ENCODE measurements around the gene SHISA6.

The SHISA6 gene

DNA sequence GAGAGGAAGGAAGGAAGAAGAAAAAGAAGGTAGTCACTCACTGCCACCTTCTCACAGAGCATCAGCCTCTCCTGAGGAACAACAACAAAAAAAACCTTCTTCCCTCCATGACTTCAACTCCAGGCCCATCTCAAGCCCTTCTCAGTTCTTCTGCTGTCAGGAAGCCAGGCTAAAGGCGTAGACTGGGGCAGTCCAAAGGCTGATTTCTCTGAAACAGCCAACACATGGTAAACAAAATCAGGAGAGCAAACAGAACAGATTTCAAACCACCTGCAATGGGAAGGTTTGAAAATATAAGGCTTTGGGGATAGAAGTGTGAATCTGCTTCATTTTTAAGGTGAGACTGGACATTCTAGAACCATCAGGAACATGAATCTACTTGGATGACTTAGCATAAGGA is 200.0 kb downstream of the SHISA6 start:
- H3K4me1 Mint-ChIP-seq = no peaks in the 10 kb centered on the region
- H3K9me3 Mint-ChIP-seq = peaks cover 0 to 6% of the 10 kb centered on the region in 2 donors
- H3K4me3 Mint-ChIP-seq = no peak overlapping the region
- no peak for ATAC-seq (replicated peaks)
- H3K27ac Mint-ChIP-seq = no peak overlapping the region
- H3K27me3 Mint-ChIP-seq = no peaks in the 10 kb centered on the region
- no peaks in the 10 kb centered on the region for H3K36me3 Mint-ChIP-seq
- no peak for DNase-seq

DNA sequence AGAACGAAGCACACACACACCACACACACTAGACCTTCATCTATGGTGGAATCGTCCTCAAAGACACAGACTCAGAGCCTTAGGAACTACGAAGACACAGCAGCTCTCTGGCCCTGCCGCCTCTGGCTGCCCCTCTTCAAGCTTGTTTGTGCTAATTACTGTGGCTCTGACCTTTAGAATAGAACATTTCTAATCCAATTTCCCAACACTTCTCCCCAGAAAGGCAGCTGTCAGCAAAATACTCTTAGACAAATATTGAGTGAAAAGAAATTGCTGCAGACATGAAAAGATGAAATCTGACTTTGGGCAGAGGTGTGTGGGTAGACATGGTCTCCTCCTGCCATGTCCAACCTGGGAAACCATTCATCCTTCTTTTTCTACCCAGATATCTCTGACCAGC is 205.3 kb downstream of the SHISA6 start:
- Mint-ChIP-seq H3K36me3 (no peaks in the 10 kb centered on the region), H3K27ac (no peak overlapping the region), H3K4me3 (no peak overlapping the region), H3K27me3 (no peaks in the 10 kb centered on the region), H3K4me1 (no peaks in the 10 kb centered on the region), H3K9me3 (peaks cover 0 to 10% of the 10 kb centered on the region in 2 donors)
- ATAC-seq (replicated peaks) (no peak), DNase-seq (no peak)

DNA sequence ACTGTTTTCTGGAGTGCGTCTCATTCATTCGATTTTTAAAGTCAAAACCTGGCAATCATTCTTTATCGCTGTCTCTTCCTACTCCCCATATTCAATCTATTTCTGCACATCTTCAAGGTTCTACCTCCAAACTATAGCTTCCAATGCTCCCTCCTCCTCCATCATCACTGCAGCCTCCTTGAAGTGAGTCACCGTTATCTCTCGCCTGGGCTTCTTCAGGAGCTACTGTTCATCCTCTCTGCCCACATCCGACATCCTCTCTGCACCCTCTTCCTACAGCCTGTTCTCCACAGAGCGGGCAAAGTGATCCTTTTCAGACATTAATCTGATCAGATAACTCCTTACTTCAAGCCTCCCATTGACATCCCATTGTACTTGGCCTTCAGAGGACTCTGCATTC is 213.1 kb downstream of the SHISA6 start:
- Mint-ChIP-seq H3K4me1 (no peaks in the 10 kb centered on the region), H3K27me3 (no peaks in the 10 kb centered on the region), H3K36me3 (no peaks in the 10 kb centered on the region), H3K9me3 (peaks cover 8 to 9% of the 10 kb centered on the region in 2 donors), H3K27ac (no peak overlapping the region), H3K4me3 (no peak overlapping the region)
- DNase-seq = no peak
- no peak for ATAC-seq (replicated peaks)

DNA sequence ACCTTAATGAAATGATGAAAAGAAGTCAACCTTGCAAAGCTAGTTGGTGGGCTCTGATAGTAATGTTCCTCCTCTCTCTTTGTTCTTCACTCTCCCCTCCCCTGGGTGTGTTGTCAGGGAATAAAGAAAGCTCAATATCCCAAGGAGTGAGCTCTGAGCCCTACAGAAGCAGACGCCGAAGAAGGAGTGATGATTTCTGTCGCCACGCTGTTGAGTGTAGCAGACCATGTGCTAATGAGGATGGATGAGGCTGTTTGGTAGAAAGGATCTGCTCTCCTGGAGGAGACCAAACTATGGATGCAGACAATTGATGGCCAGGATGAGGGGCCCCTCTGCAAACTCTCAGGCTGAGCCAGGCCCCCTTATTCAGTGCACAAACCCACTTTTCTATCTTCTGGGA is 217.3 kb downstream of the SHISA6 start:
- H3K4me3 Mint-ChIP-seq = no peak overlapping the region
- no peaks in the 10 kb centered on the region for H3K4me1 Mint-ChIP-seq
- no peak overlapping the region for H3K27ac Mint-ChIP-seq
- DNase-seq (no peak), ATAC-seq (replicated peaks) (no peak)
- no peaks in the 10 kb centered on the region for H3K27me3 Mint-ChIP-seq
- H3K9me3 Mint-ChIP-seq = peaks cover 3 to 8% of the 10 kb centered on the region in 2 donors
- no peaks in the 10 kb centered on the region for H3K36me3 Mint-ChIP-seq

DNA sequence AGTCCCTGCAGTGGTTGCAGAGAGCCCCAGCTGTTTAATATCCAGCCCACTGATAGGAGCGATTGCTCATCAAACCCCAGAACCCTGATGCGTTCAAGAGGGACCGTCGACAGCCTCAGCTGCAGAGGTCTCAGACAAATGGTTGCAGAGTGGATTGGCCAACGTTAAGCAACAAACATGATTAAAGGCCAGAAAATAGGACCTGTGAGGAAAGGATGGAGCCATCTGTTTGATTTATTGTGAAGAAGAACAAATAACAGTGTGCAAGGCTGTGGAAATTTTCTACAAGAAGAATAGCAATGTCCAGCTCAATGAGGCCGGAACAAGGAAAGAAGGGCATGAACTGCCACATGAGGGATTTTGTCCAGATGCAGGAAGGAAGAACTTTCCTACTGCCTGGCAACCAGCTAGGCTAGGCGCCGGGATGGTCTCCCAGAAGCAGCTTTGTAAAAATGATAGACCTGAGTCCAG is 218.9 kb downstream of the SHISA6 start:
- H3K4me1 Mint-ChIP-seq = no peaks in the 10 kb centered on the region
- ATAC-seq (replicated peaks) (no peak), DNase-seq (no peak)
- no peak overlapping the region for H3K27ac Mint-ChIP-seq
- no peaks in the 10 kb centered on the region for H3K27me3 Mint-ChIP-seq
- no peaks in the 10 kb centered on the region for H3K36me3 Mint-ChIP-seq
- peaks cover 0 to 4% of the 10 kb centered on the region in 2 donors for H3K9me3 Mint-ChIP-seq
- H3K4me3 Mint-ChIP-seq = no peak overlapping the region

DNA sequence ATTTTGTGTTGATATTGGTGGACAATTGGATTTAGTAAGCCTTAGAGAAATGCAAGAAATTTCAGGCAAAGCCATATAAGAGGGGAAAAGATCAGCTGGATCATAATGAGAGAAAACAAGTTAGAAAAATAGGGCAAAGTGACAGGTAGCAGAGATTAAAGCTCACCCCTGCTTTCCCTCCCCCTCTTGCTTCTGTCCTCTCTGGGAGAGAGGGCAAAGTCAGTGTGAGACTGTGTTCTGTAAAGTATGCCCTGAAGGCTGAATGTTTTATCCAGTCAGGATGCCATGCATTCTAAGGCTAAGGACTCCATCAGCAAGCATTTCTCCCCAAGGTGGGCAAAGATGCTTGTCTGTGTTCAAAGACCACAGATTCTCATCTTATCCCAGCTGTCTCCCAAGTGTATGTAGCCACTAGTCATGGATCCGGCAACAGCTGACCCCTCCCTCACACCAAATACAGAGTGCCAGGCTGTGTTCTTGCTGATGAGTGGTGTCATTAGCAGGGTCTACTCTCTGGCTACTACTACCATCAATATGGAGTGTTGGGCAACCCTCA is 221.1 kb downstream of the SHISA6 start:
- peaks cover 2 to 6% of the 10 kb centered on the region in 2 donors for H3K9me3 Mint-ChIP-seq
- H3K36me3 Mint-ChIP-seq = no peaks in the 10 kb centered on the region
- DNase-seq (no peak), ATAC-seq (replicated peaks) (no peak)
- no peaks in the 10 kb centered on the region for H3K27me3 Mint-ChIP-seq
- H3K4me1 Mint-ChIP-seq = no peaks in the 10 kb centered on the region
- H3K27ac Mint-ChIP-seq = no peak overlapping the region
- H3K4me3 Mint-ChIP-seq = no peak overlapping the region

DNA sequence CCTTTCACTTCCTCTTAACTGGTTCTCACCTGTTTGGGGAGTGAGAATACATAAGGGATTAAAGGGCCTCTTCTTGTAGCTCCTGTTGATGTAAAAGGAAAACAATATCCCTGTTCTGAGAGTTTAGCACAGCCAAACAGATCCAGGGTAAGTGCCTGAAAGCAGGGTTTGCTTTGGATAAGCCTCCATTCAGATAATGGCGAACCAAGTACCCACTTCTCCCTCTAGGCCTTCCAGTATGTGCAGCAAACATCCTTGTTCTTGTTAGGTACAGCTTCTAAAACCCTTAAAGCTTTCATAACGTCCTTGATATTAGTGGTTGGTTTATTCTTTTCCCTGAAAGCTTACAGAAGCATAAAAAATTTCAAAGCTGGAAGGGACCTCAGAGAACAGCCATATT is 226.6 kb downstream of the SHISA6 start:
- no peak overlapping the region for H3K4me3 Mint-ChIP-seq
- no peaks in the 10 kb centered on the region for H3K36me3 Mint-ChIP-seq
- H3K4me1 Mint-ChIP-seq = no peaks in the 10 kb centered on the region
- DNase-seq (no peak), ATAC-seq (replicated peaks) (no peak)
- no peaks in the 10 kb centered on the region for H3K27me3 Mint-ChIP-seq
- peaks cover 3 to 14% of the 10 kb centered on the region in 2 donors for H3K9me3 Mint-ChIP-seq
- H3K27ac Mint-ChIP-seq = no peak overlapping the region

DNA sequence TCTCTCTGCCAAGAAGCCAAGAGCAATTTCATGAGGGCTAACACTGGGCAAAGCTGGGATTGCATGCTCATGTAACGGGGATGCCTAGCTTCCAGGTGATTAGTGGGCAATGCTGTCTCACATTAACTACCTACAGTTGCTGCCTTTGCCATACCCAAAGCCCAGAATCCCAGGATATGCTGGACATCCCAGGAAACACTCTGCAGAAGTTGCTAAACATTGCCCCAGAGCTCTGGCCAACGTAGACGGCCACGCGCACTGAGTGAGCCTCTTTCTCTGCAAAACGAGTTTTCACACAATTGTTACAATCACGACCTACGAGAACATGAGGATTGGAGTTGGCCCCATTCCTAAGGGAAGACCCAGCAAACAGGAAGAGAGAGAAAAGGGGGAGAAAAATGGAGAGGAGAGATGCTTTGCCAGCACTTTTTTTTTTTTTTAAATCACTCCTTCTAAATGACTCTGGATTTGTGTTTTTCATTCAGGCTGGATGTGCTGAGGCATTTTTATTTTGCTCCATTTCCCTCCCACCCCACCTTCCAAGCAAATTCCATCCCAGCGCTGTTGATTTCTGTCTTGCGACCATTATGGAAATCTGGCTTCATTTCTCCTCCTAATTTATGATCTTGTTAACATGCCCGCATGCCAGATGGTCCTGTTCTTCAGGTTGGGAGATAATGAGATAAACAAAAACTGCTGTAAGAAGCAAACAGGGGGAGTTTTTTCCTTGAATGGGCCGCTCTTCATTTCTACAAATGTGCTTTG is 244.5 kb downstream of the SHISA6 start:
- Mint-ChIP-seq H3K9me3 (peaks cover 0 to 3% of the 10 kb centered on the region in 2 donors), H3K4me1 (no peaks in the 10 kb centered on the region), H3K36me3 (no peaks in the 10 kb centered on the region), H3K4me3 (no peak overlapping the region), H3K27ac (no peak overlapping the region), H3K27me3 (no peaks in the 10 kb centered on the region)
- no peak for DNase-seq
- no peak for ATAC-seq (replicated peaks)

DNA sequence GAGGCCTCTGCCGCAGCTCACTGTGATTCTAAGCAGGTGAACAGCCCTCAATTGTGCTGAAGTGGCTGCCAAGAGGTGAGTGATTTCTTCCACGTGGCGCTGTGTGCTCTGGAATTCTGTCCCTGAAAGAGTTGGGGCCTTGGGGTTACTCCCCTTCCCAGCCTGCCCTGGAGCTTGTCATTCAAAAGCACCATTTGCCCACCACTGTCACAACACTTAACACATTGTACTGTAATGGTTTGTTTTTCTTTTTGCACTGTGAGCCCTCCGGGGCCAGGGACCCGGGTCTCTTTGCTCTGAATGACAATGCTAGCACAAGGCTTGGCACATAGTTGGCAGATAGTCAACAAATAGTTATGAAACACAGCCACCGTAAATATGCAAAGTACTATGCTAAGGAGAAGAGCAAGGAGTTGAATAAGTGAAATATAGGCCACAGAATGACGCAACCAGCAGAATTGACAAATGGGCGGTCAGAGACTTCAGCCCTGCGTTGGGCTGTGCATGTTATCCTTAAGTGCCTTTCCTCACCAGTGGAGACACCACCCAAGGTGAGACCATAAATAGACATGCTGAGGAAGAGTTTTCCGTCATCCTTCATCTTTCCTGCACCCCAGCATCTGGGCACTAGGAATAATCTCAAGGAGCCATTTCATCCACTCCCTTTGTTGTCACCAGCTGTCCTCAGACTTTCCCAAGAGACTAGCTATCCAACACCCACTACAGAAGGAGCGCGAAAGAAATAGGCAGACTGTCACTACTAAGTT is 245.3 kb downstream of the SHISA6 start:
- no peak for DNase-seq
- ATAC-seq (replicated peaks) = no peak
- Mint-ChIP-seq H3K27ac (no peak overlapping the region), H3K4me3 (no peak overlapping the region), H3K36me3 (no peaks in the 10 kb centered on the region), H3K4me1 (no peaks in the 10 kb centered on the region), H3K9me3 (peaks cover 0 to 4% of the 10 kb centered on the region in 2 donors), H3K27me3 (no peaks in the 10 kb centered on the region)

DNA sequence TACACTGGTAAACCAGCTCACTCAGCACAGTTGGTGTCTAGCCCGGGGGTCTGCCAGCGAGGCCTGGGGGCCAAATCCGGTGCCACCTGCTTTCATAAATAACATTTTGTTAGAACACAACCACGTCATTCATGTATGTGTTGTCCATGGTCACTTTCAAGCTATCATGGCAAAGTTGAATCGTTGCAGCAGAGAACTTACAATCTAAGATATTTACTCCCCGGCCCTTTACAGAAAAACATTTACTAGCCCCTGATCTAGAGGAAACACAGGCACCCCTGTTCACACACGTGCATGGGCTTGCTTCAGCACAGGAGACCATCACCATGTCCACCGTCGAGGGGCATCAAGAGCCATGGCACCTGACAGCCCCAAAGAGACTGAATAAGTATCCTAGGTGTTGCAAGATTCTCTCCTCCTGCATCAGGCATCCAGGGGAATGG is 245.9 kb downstream of the SHISA6 start:
- Mint-ChIP-seq H3K4me1 (no peaks in the 10 kb centered on the region), H3K9me3 (peaks cover 0 to 4% of the 10 kb centered on the region in 2 donors), H3K27me3 (no peaks in the 10 kb centered on the region), H3K4me3 (no peak overlapping the region), H3K36me3 (no peaks in the 10 kb centered on the region), H3K27ac (no peak overlapping the region)
- ATAC-seq (replicated peaks) (no peak), DNase-seq (no peak)

DNA sequence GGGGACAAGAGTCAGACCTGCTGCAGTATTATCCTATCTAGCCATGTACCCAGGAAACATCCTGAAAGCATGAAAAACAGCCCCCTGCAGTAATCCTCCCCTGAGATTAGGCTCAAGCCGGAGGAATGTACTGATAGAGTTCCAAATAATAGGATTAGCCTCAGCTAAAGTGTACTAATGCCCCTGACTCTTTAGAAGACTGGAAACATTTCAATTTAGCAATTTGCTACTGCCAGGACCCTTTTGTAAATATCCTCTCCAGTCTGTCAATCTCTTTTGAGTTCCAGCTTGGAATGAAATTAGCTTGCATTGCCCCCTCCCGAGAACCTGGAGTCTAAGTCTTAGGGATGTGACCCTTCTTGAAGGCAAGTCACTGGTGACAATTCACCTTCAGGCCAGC is 246.5 kb downstream of the SHISA6 start:
- H3K36me3 Mint-ChIP-seq = no peaks in the 10 kb centered on the region
- no peak overlapping the region for H3K4me3 Mint-ChIP-seq
- H3K27ac Mint-ChIP-seq = no peak overlapping the region
- ATAC-seq (replicated peaks) = no peak
- no peaks in the 10 kb centered on the region for H3K4me1 Mint-ChIP-seq
- peaks cover 0 to 4% of the 10 kb centered on the region in 2 donors for H3K9me3 Mint-ChIP-seq
- DNase-seq = no peak
- H3K27me3 Mint-ChIP-seq = no peaks in the 10 kb centered on the region

DNA sequence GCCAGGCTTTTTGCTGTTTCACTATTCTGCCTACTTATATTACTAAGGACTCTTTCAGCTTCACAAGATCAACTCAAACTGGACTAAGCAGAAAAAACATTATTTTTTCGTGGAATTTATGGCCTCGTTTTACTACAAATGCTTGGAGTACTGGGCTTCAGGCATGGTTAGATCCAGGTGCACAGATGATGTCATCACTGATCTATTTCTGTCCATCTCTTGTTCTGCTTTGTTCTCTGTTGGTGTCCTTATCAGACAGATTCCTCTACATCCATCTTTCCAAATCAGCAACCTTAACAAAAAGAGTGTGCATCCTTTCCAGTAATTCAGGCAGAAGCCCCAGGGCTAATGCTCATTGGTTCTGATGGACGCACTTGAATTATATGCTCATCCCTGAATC is 247.4 kb downstream of the SHISA6 start:
- no peak overlapping the region for H3K4me3 Mint-ChIP-seq
- H3K27ac Mint-ChIP-seq = no peak overlapping the region

DNA sequence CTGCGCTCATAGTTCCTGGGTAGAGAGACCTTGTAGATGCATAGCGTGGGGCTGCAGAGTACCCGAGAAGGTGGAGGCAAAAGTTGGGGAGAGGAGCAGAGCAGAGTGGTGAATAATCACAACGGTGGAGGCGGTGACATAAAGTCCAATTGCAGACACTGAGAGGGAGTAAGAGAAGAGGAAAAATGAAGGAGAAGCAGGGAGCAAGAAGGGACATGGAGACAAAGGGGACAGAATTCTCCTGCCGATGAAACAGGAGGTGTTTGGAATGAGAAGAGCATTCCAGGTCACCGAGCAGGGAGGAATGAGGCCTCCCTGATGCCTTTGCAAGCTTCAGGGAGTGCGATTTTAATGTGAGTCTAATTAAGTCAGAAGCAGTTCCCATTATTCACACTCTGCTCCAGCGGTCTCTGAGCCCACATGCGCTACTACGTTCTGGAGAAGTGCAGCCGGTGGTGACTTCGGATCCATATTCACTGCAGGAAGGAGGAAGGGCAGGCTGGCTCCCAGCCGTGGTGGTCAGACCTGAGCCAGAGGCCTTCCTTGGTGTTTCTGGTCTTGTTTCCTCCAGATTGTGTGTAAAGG is 249.2 kb downstream of the SHISA6 start:
- DNase-seq (no peak), ATAC-seq (replicated peaks) (no peak)
- no peaks in the 10 kb centered on the region for H3K36me3 Mint-ChIP-seq
- H3K4me1 Mint-ChIP-seq = no peaks in the 10 kb centered on the region
- H3K27ac Mint-ChIP-seq = no peak overlapping the region
- H3K9me3 Mint-ChIP-seq = peaks cover 0 to 8% of the 10 kb centered on the region in 2 donors
- H3K4me3 Mint-ChIP-seq = no peak overlapping the region
- peaks cover 0 to 5% of the 10 kb centered on the region in 2 donors for H3K27me3 Mint-ChIP-seq

More for the DNA sequence above, 247.4 kb downstream of the SHISA6 start:
- H3K9me3 Mint-ChIP-seq = peaks cover 0 to 6% of the 10 kb centered on the region in 2 donors
- H3K4me1 Mint-ChIP-seq = no peaks in the 10 kb centered on the region
- H3K27me3 Mint-ChIP-seq = no peaks in the 10 kb centered on the region
- H3K36me3 Mint-ChIP-seq = no peaks in the 10 kb centered on the region
- DNase-seq (no peak), ATAC-seq (replicated peaks) (no peak)

DNA sequence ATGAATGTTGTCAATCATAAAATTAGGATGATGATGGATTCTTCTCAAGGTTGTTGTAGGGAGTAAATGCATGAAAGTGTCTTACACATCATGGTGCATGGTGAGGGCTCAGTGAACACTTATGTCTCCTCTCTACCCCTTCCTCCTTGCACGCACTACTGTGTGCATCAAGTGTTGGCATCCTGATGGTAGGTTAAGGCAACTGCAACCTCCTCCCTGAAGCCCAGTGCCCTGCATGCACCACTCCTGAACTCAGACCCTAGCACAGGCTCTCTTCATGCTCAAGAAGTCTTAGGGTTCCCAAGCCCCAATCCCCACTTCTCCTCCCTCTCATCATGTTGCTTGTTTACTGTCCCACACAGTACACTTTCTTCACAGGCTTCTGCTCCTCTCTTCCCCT is 251.5 kb downstream of the SHISA6 start:
- no peaks in the 10 kb centered on the region for H3K4me1 Mint-ChIP-seq
- no peaks in the 10 kb centered on the region for H3K36me3 Mint-ChIP-seq
- ATAC-seq (replicated peaks) (no peak), DNase-seq (no peak)
- H3K27ac Mint-ChIP-seq = no peak overlapping the region
- H3K27me3 Mint-ChIP-seq = peaks cover 0 to 5% of the 10 kb centered on the region in 2 donors
- peaks cover 0 to 8% of the 10 kb centered on the region in 2 donors for H3K9me3 Mint-ChIP-seq
- no peak overlapping the region for H3K4me3 Mint-ChIP-seq
